Measurements from ENCODE around the gene DAB2. TPM values are rescaled to one million over a fixed set of nuclear protein-coding genes. Genes with fewer than 3 reads are reported as not detected.

The DAB2 gene
- polyA plus RNA-seq, 1 experiment = 206 TPM

DNA sequence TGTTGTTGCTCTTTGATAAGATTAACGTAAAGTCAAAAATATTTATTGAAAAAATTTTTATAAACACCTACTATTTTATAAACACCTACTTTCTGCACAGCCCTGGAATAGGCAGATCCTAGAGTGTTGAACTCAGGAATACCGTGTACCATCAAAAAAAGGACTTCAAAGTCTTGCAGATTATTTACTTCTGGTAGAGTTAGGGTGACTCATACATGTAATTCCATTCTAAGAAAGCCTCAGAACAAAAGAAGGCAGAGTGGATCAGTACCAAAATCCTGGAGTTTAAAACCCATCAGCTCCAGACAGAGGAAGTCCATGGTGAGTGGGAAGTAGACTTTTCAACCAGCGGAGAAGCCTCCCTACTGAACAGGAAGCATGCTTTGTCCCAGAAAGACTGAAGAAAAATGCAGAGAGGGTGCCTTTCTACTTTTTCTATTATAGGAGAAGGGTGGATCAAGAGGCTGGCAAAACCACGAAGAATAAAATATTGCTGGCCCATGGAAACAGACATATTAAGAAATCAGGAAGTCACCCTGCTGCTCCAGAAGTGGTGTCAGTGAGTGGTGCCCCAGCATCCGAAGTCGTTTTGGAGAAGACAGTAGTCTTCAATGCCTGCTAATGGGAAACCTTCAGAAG is 45.1 kb upstream of the DAB2 start:
- H3K27me3 ChIP-seq (ENCODE audit: control insufficient read depth, insufficient read depth, low read length) = no peaks in the 10 kb centered on the region
- CTCF ChIA-PET = interaction anchor here (0.5 kb wide), 1 partner anchor 10 kb away, joined by 3 read pairs; no protein-coding TSS in a partner anchor
- no peaks in the 10 kb centered on the region for H3K9me3 ChIP-seq (ENCODE audit: control insufficient read depth, insufficient read depth, low read length)
- no peak overlapping the region for H3K4me3 ChIP-seq (ENCODE audit: low read depth, low read length)
- no peak for DNase-seq (ENCODE audit: low read depth, low spot score)
- H3K27ac ChIP-seq (ENCODE audit: low read depth, low read length) = no peak overlapping the region
- POLR2A ChIA-PET = no interaction called here
- TF ChIP-seq, protein P1, sequence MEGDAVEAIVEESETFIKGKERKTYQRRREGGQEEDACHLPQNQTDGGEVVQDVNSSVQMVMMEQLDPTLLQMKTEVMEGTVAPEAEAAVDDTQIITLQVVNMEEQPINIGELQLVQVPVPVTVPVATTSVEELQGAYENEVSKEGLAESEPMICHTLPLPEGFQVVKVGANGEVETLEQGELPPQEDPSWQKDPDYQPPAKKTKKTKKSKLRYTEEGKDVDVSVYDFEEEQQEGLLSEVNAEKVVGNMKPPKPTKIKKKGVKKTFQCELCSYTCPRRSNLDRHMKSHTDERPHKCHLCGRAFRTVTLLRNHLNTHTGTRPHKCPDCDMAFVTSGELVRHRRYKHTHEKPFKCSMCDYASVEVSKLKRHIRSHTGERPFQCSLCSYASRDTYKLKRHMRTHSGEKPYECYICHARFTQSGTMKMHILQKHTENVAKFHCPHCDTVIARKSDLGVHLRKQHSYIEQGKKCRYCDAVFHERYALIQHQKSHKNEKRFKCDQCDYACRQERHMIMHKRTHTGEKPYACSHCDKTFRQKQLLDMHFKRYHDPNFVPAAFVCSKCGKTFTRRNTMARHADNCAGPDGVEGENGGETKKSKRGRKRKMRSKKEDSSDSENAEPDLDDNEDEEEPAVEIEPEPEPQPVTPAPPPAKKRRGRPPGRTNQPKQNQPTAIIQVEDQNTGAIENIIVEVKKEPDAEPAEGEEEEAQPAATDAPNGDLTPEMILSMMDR (IDR thresholded peaks at IDR 0.05; ENCODE audit: low read depth, low read length) = no peak

DNA sequence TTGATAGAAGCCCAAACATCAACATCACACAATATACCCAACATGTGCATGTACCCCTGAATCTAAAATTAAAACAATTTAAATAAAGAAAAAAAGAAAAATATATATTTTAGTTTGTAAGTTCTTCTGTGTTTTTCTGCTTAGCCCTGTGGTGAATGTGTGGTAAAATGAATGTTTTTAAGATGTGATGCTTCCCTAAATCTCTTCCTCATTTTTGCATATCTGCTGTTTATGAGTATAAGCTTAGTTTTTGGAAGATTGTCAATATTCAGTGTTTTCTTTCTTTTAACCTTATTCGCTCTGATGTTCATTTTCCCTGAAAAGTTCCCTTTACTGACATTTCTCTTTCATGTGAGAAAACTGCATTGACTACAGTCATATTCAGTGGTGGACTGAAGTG is 44.4 kb upstream of the DAB2 start:
- Histone ChIP-seq H3K9me3 (ENCODE audit: control insufficient read depth, insufficient read depth, low read length) (no peaks in the 10 kb centered on the region), H3K27ac (ENCODE audit: low read depth, low read length) (no peak overlapping the region), H3K4me3 (ENCODE audit: low read depth, low read length) (no peak overlapping the region), H3K27me3 (ENCODE audit: control insufficient read depth, insufficient read depth, low read length) (no peaks in the 10 kb centered on the region)
- TF ChIP-seq, protein P1 (IDR thresholded peaks at IDR 0.05; ENCODE audit: low read depth, low read length) = no peak
- DNase-seq (ENCODE audit: low read depth, low spot score) = no peak
- ChIA-PET CTCF (no interaction called here), POLR2A (no interaction called here)

DNA sequence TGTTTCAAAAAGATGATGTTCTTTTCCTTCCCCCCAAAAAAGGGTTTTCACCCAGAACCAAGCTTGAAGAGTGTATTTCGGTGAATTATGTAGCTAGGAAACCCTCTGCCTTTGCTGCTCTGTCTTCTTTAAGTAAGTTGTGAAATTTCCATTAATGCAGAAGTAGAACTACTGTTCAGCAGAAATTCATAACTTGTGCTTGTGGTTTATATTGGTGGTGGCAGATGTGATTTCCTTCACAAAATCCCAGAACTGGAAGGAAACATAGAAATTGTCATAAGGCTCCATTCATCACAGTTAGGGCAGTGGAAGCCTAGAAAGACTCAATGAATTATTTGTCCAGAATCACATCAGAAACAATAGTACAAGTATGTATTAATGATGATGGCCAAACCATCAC is 42.1 kb upstream of the DAB2 start:
- Histone ChIP-seq H3K27ac (ENCODE audit: low read depth, low read length) (no peak overlapping the region), H3K27me3 (ENCODE audit: control insufficient read depth, insufficient read depth, low read length) (no peaks in the 10 kb centered on the region), H3K4me3 (ENCODE audit: low read depth, low read length) (no peak overlapping the region), H3K9me3 (ENCODE audit: control insufficient read depth, insufficient read depth, low read length) (no peaks in the 10 kb centered on the region)
- ChIA-PET CTCF (interaction anchor here (0.8 kb wide), 1 partner anchor 25 kb away, joined by 3 read pairs; no protein-coding TSS in a partner anchor), POLR2A (no interaction called here)
- TF ChIP-seq, protein P1 (IDR thresholded peaks at IDR 0.05; ENCODE audit: low read depth, low read length) = no peak
- no peak for DNase-seq (ENCODE audit: low read depth, low spot score)

DNA sequence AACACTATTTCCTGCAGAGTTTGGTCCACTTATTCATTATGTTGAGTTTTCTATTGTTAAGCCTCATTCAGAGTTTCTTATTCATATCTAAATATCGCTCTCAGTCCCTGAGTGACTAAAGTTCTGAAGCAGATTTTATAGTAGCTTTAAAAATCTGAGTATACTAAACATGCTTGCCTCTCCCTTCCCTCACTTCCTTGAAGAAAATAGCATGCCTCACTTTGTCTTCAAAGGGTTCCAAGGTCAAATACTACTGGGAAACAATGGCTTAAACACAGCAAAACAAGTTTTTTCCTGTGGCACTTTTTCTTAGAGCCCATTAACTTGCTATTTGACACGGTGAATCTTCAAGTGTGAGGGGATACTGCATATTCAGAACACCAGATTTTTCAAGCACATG is 41.1 kb upstream of the DAB2 start:
- ChIA-PET CTCF (interaction anchor here (0.7 to 1.1 kb wide), 3 partner anchors 8 to 48 kb away, joined by 3 read pairs; partner anchors contain the start of gene DAB2), POLR2A (no interaction called here)
- Histone ChIP-seq H3K27ac (ENCODE audit: low read depth, low read length) (no peak overlapping the region), H3K9me3 (ENCODE audit: control insufficient read depth, insufficient read depth, low read length) (no peaks in the 10 kb centered on the region), H3K4me3 (ENCODE audit: low read depth, low read length) (no peak overlapping the region), H3K27me3 (ENCODE audit: control insufficient read depth, insufficient read depth, low read length) (no peaks in the 10 kb centered on the region)
- no peak for DNase-seq (ENCODE audit: low read depth, low spot score)
- TF ChIP-seq, protein P1 (IDR thresholded peaks at IDR 0.05; ENCODE audit: low read depth, low read length) = no peak

DNA sequence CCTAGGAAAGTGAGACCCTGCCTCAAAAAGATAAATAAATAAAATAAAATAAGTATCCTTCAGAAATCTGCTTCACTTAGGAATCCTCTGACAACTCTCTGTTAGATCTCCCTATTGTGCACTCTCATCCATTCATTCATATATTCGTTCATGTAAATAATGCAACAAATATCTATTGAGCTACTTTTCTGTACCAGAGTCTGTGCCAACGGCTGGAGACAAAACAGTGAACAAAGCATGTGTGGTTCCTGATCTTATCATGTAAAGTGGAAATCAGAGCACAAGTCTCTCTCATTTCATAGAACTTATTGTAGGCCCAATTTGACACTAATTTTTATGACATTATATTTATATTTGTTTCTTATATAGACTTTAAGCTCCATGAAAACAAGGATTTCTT is 40.3 kb upstream of the DAB2 start:
- Histone ChIP-seq H3K4me3 (ENCODE audit: low read depth, low read length) (no peak overlapping the region), H3K9me3 (ENCODE audit: control insufficient read depth, insufficient read depth, low read length) (no peaks in the 10 kb centered on the region), H3K27ac (ENCODE audit: low read depth, low read length) (no peak overlapping the region), H3K27me3 (ENCODE audit: control insufficient read depth, insufficient read depth, low read length) (no peaks in the 10 kb centered on the region)
- TF ChIP-seq, protein P1 (IDR thresholded peaks at IDR 0.05; ENCODE audit: low read depth, low read length) = no peak
- no peak for DNase-seq (ENCODE audit: low read depth, low spot score)
- CTCF ChIA-PET = interaction anchor here (0.7 to 1.1 kb wide), 3 partner anchors 8 to 49 kb away, joined by 3 read pairs; partner anchors contain the start of gene DAB2
- POLR2A ChIA-PET = no interaction called here

All from AG04450 (cell line).